HCT116 (cell line): ENCODE measurements around the gene ENTPD7. TPM values are rescaled to one million over a fixed set of nuclear protein-coding genes. Genes with fewer than 3 reads are reported as not detected.

Experiments used
- ATAC-seq: fragments of 200-7000 bp; cut with Tn5 transposase; 2 replicates; pipeline ENCODE4 v1.9.1; 2020; ENCODE audit warnings: mild to moderate bottlenecking, moderate library complexity
- BruUV-seq: library from RNA; stranded (reverse); fragments of 400-500 nt; replicated peaks from 2 replicates; lab custom pipeline; 2021; lab: Mats Ljungman, UMichigan
- CTCF ChIA-PET: fragments of 300-600 bp; sonication (Branson Sonifier 250); formaldehyde crosslinking; loops from one replicate; lab custom pipeline; 2021; ENCODE audit warnings: antibody characterized with exemption; lab: Charles Lee
- POLR2A ChIA-PET: fragments of 300-600, 350-600 bp; sonication (Branson Sonifier 250); formaldehyde crosslinking; loops from one replicate; lab custom pipeline; 2021; ENCODE audit warnings: antibody characterized with exemption; lab: Charles Lee
- RAD21 ChIA-PET, 2 experiments: fragments of 300-600 bp; sonication (Branson Sonifier 250); formaldehyde crosslinking; loops; one replicate each; lab custom pipeline; 2023; ENCODE audit warnings: low total read pairs in 2 of 2; ENCODE audit not compliant: uncharacterized antibody in 2 of 2, unreplicated experiment in 2 of 2, low non-redundant PET in 1 of 2; lab: Charles Lee
- DNase-seq: peaks from one replicate; pipeline ENCODE4 v3.0.0-alpha.2; 2010; ENCODE audit warnings: low read depth, low spot score
- H2AFZ ChIP-seq: fragments of 200-600 bp; shearing (Covaris generic), sonication (generic); 2 replicates; pipeline ENCODE4 v1.6.1; 2017; ENCODE audit warnings: low read depth, mixed run types, mixed read lengths, antibody characterized with exemption, low read length; ENCODE audit not compliant: poor library complexity, severe bottlenecking
- H3K27ac ChIP-seq: 2 replicates; pipeline ENCODE4 v1.5.1; 2012; ENCODE audit warnings: low read depth, low read length
- H3K27me3 ChIP-seq: fragments of 200-600 bp; sonication (generic); 2 replicates; pipeline ENCODE4 v1.6.1; 2016; ENCODE audit warnings: mixed run types, low read length, mixed read lengths; ENCODE audit not compliant: insufficient read depth
- H3K36me3 ChIP-seq, 2 experiments: fragments of 200-500 bp in 1 of 2; fragments of 200-600 bp in 1 of 2; sonication (Bioruptor generic) in 1 of 2; sonication (generic) in 1 of 2; 2 replicates each; pipeline versions ENCODE4 v1.5.1 to v1.6.1; 2014 to 2016; ENCODE audit warnings: low read length in 2 of 2, inconsistent platforms in 1 of 2, mixed read lengths in 1 of 2, mixed run types in 1 of 2; ENCODE audit not compliant: insufficient read depth in 2 of 2, control insufficient read depth in 1 of 2
- H3K4me1 ChIP-seq, 2 experiments: fragments of 200-600 bp in 1 of 2; sonication (generic) in 1 of 2; 2 replicates each; pipeline versions ENCODE4 v1.5.1 to v1.6.1; 2012 to 2017; ENCODE audit warnings: low read length in 2 of 2, inconsistent platforms in 1 of 2, mild to moderate bottlenecking in 1 of 2, mixed read lengths in 1 of 2, mixed run types in 1 of 2, moderate library complexity in 1 of 2; ENCODE audit not compliant: insufficient read depth in 2 of 2, control insufficient read depth in 1 of 2
- H3K4me2 ChIP-seq: fragments of 200-600 bp; sonication (generic); 2 replicates; pipeline ENCODE4 v1.6.1; 2017; ENCODE audit warnings: mixed run types, low read length, mixed read lengths
- H3K4me3 ChIP-seq, 2 experiments: fragments of 200-600 bp in 1 of 2; sonication (generic) in 1 of 2; replicated peaks in 1 of 2; 2 replicates each; pipeline ENCODE4 v1.5.1; 2011 to 2016; ENCODE audit warnings: low read length in 2 of 2, control low read depth in 1 of 2, low read depth in 1 of 2, mild to moderate bottlenecking in 1 of 2, mixed read lengths in 1 of 2, mixed run types in 1 of 2
- H3K79me2 ChIP-seq: fragments of 200-600 bp; sonication (generic); 2 replicates; pipeline ENCODE4 v1.6.1; 2017; ENCODE audit warnings: mild to moderate bottlenecking, mixed run types, low read length, moderate library complexity, mixed read lengths; ENCODE audit not compliant: insufficient read depth
- H3K9ac ChIP-seq: fragments of 200-600 bp; sonication (generic); 2 replicates; pipeline ENCODE4 v1.6.1; 2016; ENCODE audit warnings: low read length, mixed read lengths
- H3K9me2 ChIP-seq: fragments of 200-600 bp; sonication (generic), shearing (Covaris generic); 2 replicates; pipeline ENCODE4 v1.6.1; 2017; ENCODE audit warnings: mixed run types, mild to moderate bottlenecking, moderate library complexity; ENCODE audit not compliant: insufficient read depth
- H3K9me3 ChIP-seq, 2 experiments: fragments of 200-500 bp in 1 of 2; fragments of 200-600 bp in 1 of 2; sonication (Bioruptor generic) in 1 of 2; sonication (generic) in 1 of 2; 2 replicates each; pipeline ENCODE4 v1.6.1; 2014 to 2017; ENCODE audit warnings: low read length in 2 of 2, mixed read lengths in 2 of 2, inconsistent platforms in 1 of 2, low read depth in 1 of 2, mild to moderate bottlenecking in 1 of 2, mixed run types in 1 of 2, moderate library complexity in 1 of 2; ENCODE audit not compliant: control insufficient read depth in 1 of 2, insufficient read depth in 1 of 2
- H4K20me1 ChIP-seq: fragments of 200-600 bp; sonication (generic), shearing (Covaris generic); 2 replicates; pipeline ENCODE4 v1.6.1; 2017; ENCODE audit warnings: mixed run types, mild to moderate bottlenecking, moderate library complexity; ENCODE audit not compliant: insufficient read depth
- CEBPB ChIP-seq: IDR thresholded peaks from 2 replicates; pipeline ENCODE4 v1.6.1; 2012; ENCODE audit warnings: low read depth
- FOSL1 ChIP-seq: IDR thresholded peaks from 2 replicates; pipeline ENCODE4 v1.6.1; 2012; ENCODE audit warnings: low read depth
- POLR2A ChIP-seq: IDR thresholded peaks from 2 replicates; pipeline ENCODE4 v1.7.0; 2011; ENCODE audit warnings: borderline replicate concordance; ENCODE audit not compliant: insufficient read depth, insufficient read length; ENCODE audit errors: extremely low read depth
- POLR2AphosphoS5 ChIP-seq: IDR thresholded peaks from 2 replicates; pipeline ENCODE4 v1.6.1; 2011; ENCODE audit warnings: mild to moderate bottlenecking, low read depth, low read length, moderate library complexity
- RAD21 ChIP-seq: IDR thresholded peaks from 2 replicates; pipeline ENCODE4 v1.6.1; 2012; ENCODE audit warnings: low read depth, mild to moderate bottlenecking
- SP1 ChIP-seq: IDR thresholded peaks from 2 replicates; pipeline ENCODE4 v1.6.1; 2012; ENCODE audit warnings: low read depth
- TCF7L2 ChIP-seq: IDR thresholded peaks from 2 replicates; pipeline ENCODE4 v1.7.0; 2011; ENCODE audit warnings: borderline replicate concordance, inconsistent platforms; ENCODE audit not compliant: insufficient read depth, insufficient read length; ENCODE audit errors: extremely low read depth
- ZFX ChIP-seq: fragments of 450-650 bp; IDR thresholded peaks from 2 replicates; pipeline ENCODE4 v1.6.1; 2017
- ZNF274 ChIP-seq: fragments of 200-500 bp; sonication (Bioruptor generic); IDR thresholded peaks from 2 replicates; pipeline ENCODE4 v1.6.1; 2014; ENCODE audit warnings: mild to moderate bottlenecking, low read depth, low read length, inconsistent platforms
- intact Hi-C: fragments of 100-400 bp; cut with micrococcal nuclease; formaldehyde crosslinking; loops from 2 replicates; pipeline ENCODE4 v1.10.0; 2022
- total RNA-seq: library from RNA; stranded (reverse); gene quantifications from one replicate; pipeline ENCODE4 v1.2.1, GENCODE V29; 2021; ENCODE audit not compliant: unreplicated experiment
- TF ChIP-seq, protein P1 (sequence below): IDR thresholded peaks from 2 replicates; pipeline ENCODE4 v1.6.1; 2012
- TF ChIP-seq, protein P2 (sequence below): IDR thresholded peaks from 2 replicates; pipeline ENCODE4 v1.6.1; 2012
- TF ChIP-seq, protein P3 (sequence below): IDR thresholded peaks from 2 replicates; pipeline ENCODE4 v1.6.1; 2011; ENCODE audit warnings: mild to moderate bottlenecking, low read length, moderate library complexity; ENCODE audit not compliant: insufficient replicate concordance; ENCODE audit errors: extremely low read depth

ENTPD7 gene
- total RNA-seq, 1 experiment from 2014 or later = 12.3 TPM

DNA sequence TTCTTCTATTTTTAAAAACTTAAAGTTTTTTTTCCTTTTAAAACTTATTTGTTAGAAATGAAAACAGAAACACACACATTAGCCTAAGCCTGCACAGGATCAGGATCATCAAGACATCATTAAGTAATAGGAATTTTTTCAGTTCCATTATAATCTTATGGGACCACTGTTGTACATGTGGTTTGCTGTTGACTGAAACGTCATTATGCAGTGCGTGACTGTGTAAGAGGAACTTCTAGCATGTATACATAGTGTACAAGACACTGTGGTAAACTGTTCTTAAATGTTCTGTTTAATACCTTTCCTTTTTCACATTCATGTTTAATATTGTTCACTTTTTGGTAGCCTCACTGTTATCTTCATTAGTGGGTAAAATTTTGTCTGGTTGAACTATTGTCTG, 12.1 kb downstream of the ENTPD7 start:
- no peaks in the 10 kb centered on the region for H3K27me3 ChIP-seq
- H3K4me1 ChIP-seq = peaks cover 6 to 12% of the 10 kb centered on the region in 2 experiments; a peak in 3 of 4 replicates
- no peak overlapping the region for H2AFZ ChIP-seq
- no peaks in the 10 kb centered on the region for H3K9me3 ChIP-seq
- ChIA-PET POLR2A (interaction anchor here (1.1 to 1.5 kb wide), 2 partner anchors 12 to 50 kb away, joined by 3 to 4 read pairs; partner anchors contain the start of gene ENTPD7), CTCF (interaction anchor here (0.7 kb wide), 1 partner anchor 61 kb away, joined by 3 read pairs; the partner anchor contains the start of gene CUTC), RAD21 (no interaction called here)
- ATAC-seq (no peak), DNase-seq (no peak)
- no peak overlapping the region for H3K27ac ChIP-seq
- H3K4me3 ChIP-seq = no peak overlapping the region
- no peaks in the 10 kb centered on the region for H3K79me2 ChIP-seq
- no peak overlapping the region for H3K9ac ChIP-seq
- H4K20me1 ChIP-seq = no peaks in the 10 kb centered on the region
- no TSS peak for BruUV-seq
- H3K4me2 ChIP-seq = no peak overlapping the region
- TF ChIP-seq, protein P1, sequence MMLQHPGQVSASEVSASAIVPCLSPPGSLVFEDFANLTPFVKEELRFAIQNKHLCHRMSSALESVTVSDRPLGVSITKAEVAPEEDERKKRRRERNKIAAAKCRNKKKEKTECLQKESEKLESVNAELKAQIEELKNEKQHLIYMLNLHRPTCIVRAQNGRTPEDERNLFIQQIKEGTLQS = no peak
- no peak for TF ChIP-seq CEBPB
- no peak for TF ChIP-seq ZFX
- TF ChIP-seq POLR2A = no peak
- TF ChIP-seq ZNF274 = no peak
- TF ChIP-seq, protein P2, sequence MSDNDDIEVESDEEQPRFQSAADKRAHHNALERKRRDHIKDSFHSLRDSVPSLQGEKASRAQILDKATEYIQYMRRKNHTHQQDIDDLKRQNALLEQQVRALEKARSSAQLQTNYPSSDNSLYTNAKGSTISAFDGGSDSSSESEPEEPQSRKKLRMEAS = no peak
- TF ChIP-seq POLR2AphosphoS5 = no peak
- TF ChIP-seq TCF7L2 = no peak
- TF ChIP-seq, protein P3, sequence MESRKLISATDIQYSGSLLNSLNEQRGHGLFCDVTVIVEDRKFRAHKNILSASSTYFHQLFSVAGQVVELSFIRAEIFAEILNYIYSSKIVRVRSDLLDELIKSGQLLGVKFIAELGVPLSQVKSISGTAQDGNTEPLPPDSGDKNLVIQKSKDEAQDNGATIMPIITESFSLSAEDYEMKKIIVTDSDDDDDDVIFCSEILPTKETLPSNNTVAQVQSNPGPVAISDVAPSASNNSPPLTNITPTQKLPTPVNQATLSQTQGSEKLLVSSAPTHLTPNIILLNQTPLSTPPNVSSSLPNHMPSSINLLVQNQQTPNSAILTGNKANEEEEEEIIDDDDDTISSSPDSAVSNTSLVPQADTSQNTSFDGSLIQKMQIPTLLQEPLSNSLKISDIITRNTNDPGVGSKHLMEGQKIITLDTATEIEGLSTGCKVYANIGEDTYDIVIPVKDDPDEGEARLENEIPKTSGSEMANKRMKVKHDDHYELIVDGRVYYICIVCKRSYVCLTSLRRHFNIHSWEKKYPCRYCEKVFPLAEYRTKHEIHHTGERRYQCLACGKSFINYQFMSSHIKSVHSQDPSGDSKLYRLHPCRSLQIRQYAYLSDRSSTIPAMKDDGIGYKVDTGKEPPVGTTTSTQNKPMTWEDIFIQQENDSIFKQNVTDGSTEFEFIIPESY = no peak
- no peak for TF ChIP-seq FOSL1
- TF ChIP-seq RAD21 = no peak
- no peak for TF ChIP-seq SP1
- intact Hi-C loops = no loop called here
- H3K36me3 ChIP-seq = peaks cover 0 to 6% of the 10 kb centered on the region in 2 experiments; a peak in 2 of 4 replicates
- no peaks in the 10 kb centered on the region for H3K9me2 ChIP-seq
